Putamen (tissue), 1 donor: ENCODE measurements around the gene PRSS3.
A peak's percentile ranks its signal among the peaks of the same experiment; 100 is the strongest.
"Not testable (repeated sequence)": the region's sequence is repeated elsewhere in the genome, so short reads cannot be mapped to it uniquely, and the experiment has no call there.

Experiments used
- DNase-seq: peaks from one replicate; pipeline ENCODE4 v3.0.0-alpha.2; 2016; ENCODE audit warnings: low spot score

The PRSS3 gene

DNA sequence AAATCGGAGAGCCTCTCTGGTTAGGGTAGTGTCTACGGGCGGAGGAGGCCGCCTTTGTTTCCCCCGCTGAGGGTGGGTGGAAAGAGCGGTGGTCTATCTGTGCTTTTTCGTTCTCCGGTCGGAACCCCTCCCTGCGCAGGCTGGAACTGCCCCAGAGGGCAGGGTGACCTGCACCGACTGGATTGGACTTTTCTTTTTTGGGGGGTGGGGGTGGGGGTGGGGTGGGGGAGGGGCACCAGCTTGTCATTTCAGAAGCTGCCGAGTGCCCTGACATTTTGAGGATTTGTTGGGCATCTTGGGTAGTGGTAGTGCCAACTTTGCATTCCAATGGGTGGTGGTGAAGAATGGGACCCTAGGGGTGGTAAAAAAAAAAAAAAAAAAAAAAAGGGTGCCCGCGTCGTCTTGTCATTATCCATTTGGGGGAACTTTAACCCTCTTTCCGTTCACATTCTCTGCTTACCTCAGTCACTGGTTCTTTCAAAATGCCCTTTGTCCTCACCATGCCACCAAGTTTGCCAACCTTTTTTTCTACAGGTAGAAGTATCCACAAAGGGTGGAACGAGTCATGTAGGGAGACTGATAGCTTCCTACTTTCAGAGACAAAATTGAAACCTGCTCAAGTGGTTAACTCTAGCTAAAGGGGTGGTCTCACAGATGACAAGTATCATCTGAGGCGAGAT is 22.9 kb downstream of the PRSS3 start:
- no peak for DNase-seq

DNA sequence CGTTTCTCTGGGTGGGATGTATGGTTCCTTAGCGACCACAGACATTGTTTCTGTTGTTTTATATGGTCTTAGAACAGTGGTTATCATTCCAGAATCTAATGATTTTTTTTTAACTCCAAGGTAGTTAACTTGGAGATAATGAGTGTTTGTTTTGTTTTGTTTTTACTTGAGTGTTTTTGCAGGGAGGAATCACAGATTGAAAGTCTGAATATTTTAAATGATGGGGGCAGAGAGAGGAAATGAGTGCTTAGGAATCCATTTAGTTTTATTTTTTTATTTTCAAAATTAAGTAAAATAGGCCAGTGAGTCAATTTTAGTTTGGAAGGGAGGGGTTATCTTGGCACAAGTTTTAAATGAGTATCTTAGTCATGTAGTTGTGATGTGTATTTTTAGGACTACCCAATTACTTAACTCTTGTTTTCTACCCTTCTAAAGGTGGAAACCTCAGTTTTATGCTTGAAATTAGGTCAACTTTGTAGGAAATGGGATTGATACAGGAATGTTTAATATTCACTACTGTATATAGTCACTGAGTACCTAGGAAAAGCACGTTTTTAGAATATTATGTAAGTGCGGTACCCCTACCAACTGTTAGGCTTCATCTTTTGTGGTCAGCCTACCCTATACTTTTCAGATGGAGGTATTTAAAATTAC is 23.6 kb downstream of the PRSS3 start:
- no peak for DNase-seq

DNA sequence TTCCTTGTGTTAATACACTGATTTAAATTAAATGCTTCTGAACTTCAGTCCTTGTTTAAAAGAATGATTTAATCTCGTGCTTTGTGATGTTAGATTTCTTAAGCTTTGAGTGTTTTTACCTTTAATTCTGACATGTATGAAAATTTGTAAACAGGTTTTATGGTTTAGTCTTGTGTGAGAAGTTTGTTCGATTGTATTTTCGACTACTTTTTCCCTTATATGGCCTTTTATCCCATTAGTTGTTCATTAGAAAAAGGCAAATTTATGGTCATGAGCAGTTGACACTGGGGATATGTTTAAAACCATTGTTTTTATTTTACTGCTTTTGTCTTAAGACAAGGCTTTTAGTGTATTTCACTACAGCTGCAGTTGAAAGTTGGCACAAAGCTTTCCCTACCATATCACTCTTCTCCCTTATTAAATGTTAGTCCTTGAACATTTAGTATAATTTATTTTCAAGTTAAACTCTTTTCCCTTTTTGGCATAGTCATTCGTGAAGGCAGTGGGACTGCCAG is 24.9 kb downstream of the PRSS3 start:
- DNase-seq: peak; percentile 20

DNA sequence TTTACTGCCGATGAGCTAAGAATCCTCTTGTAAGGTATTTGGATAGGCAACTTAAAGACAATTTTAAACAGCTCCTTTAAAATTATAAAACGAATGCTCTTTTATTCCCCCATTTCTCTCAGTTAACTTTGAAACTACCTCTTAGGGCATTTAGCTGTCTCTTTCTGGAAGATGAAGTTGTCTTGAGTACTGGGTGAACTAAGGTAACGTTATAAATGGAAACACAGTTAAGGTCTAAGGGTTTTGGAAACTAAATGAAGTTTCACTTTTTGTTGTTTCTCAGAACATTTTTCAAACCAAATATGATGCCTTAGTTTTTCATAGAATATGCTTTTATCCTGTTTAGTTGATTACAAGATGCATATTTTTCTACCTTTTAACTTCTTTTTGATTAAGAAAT is 28.4 kb downstream of the PRSS3 start:
- DNase-seq: no peak

DNA sequence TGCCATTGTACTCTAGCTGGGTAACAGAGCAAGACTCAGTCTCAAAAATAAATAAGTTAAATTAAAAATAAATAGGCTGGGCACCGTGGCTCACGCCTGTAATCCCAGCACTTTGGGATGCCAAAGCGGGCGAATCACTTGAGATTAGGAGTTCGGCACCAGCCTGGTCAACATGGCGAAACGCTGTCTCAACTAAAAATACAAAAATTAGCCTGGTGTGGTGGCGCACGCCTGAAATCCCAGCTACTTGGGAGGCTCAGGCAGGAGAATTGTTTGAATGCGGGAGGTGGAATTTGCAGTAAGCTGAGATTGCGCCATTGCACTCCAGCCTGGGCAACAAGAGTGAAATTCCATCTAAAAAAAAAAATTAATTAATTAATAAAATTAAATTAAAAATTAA is 31.9 kb downstream of the PRSS3 start:
- not testable (repeated sequence) for DNase-seq

DNA sequence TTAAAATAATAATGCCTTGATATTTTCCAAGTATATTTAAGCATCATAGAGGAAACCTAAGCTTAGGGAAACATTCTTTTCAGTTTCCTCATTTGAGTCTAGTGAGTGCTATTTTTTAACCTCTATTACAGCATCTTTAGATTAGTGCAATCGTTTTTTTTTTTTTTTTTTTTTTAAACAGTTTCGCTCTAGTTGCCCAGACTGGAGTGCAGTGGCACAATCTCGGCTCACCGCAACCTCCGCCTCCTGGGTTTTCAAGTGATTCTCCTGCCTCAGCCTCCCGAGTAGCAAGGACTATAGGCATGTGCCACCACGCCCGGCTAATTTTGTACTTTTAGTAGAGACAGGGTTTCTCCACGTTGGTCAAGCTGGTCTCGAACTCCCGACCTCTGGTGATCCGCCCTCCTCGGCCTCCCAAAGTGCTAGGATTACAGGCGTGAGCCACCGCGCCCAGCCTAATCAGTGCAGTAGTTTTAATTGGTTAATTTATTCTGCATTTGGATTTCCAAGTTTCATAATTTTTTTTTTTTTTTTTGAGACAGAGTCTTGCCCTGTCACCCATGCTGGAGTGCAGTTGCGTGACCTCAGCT is 34.4 kb downstream of the PRSS3 start:
- DNase-seq: not testable (repeated sequence)

DNA sequence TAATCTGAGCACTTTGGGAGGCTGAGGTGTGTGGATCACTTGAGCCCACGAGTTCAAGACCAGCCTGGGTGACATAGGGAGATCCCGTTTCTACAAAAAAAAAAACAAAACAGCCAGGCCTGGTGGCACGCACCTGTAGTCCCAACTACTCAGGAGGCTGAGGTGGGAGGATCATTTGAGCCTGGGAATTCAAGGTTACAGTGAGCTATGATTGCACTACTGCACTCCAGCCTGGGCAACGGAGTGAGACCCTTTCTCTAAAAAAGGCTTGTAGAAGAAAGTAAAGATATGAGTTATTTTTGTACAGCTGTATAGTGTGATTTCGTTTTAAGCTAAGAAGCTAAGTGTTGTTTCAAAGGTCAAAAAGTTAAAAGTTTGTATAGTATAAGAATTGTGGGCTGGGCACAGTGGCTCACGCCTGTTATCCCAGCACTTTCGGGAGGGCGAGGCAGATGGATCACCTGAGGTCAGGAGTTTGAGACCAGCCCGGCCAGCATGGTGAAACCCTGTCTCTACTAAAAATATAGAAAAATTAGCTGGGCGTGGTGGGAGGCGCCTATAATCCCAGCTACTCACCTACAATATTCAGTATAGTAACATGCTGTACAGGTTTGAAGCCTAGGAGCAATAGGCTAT is 40.4 kb downstream of the PRSS3 start:
- no peak for DNase-seq

DNA sequence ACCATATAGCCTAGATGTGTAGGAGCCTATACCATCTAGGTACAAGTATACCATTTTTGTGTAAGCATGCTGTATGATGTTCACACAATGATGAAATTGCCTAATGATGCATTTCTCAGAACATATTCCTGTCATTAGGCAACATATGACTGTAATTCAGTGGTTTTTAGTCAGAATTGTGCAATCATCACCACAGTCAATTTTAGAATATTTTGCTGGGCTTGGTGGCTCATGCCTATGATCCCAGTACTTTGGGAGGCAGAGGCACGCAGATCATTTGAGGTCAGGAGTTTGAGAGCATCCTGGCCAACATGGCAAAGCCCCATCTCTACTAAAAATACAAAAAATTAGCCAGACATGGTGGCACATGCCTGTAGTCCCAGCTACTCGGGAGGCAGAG is 40.9 kb downstream of the PRSS3 start:
- DNase-seq: not testable (repeated sequence)

DNA sequence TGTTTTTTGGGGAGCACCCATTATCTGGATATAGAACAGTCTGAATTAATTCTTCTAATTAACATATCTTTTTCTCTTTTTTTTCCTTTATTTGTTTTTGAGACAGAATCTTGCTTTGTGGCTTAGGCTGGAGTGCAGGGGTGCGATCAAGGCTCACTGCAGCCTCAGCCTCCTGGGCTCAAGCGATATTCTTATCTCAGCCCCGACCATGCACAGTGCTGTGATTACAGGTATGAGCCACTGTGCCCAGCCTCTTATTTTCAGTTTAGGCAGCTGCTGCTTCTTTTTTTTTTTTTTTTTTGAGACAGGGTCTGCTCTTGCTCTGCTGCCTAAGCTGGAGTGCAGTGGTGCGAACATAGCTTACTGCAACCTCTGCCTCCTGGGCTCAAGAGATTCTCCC is 41.8 kb downstream of the PRSS3 start:
- DNase-seq: no peak

DNA sequence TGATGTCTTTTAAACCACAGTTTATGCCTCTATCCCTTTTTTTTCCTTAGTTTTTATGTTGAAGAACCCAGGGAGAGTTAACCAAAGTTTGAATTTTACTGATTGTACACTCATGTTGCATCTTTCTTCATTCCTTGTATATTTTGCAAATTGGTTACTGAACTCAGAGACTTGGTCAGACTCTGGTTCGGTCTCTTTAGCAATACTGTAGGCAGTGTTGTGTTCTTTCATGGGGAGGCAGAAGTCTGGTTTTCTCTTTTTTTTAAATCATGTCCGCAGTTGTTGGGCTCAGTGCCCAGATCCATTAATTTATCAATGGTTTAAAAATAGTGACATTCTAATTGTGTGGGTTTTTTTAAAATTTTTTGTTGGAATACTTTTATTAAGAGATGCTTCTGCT is 45.0 kb downstream of the PRSS3 start:
- no peak for DNase-seq

DNA sequence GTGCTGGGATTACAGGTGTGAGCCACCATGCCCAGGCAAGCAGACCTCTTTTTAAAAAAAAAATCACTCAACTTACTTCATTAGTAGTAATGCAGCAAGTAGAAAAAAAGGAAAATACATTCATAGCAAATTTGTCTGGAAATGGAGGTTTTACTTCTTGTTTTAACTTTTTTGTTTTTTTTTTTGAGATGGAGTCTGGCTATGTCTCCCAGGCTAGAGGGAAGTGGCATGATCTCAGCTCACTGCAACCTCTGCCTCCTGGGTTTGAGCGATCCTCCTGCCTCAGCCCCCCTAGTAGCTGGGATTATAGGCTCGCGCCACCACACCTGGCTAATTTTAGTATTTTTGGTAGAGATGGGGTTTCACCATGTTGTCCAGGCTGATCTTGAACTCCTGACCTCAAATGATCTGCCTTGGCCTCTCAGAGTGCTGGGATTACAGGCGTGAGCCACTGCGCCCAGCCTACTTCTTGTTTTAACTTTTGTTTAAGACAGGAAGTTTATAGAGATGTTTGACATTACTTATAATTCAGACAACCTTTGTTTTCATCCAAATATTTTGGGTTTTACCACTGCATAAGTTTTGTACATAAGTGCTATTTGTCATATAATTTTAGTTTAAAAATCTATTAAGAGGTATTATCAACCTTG is 48.1 kb downstream of the PRSS3 start:
- no peak for DNase-seq

DNA sequence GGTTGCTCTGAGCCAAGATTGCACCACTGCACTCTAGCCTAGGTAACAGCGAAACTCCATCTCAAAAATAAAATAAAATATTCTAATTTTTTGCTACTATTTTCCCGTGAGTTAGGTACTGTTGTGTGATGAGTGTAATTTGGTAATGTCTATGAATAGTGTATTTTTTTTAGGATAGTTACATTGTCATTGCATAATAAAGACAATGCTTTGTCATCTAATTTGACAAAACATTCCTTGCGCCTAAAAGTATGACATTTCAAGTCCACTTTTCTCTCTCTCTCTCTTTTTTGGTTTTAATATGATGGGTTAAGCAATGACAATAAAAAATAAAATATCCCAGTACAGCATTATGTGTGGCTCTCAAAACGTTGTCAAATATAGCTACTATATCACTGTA is 50.9 kb downstream of the PRSS3 start:
- DNase-seq: no peak

DNA sequence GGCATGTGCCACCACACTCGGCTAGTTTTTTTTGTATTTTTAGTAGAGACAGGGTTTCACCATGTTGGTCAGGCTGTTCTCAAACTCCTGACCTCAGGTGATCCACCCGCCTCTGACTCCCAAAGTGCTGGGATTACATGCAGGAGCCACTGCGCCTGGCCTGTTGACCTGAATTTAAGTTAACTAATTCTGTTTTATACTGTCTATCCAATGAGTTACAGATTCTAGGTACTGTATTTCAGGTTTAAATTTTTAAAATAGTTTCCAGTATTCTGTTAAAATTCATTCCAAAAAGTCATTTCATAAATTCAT is 52.5 kb downstream of the PRSS3 start:
- DNase-seq: not testable (repeated sequence)
